SW 1271 (cell line): ENCODE results near the gene LEPROT.
"Not testable (repeated sequence)": the region's sequence is repeated elsewhere in the genome, so short reads cannot be mapped to it uniquely, and the experiment has no call there.

Experiments used
- DNase-seq, 2 experiments: peaks; one replicate each; lab custom pipeline; 2025; lab: John Stamatoyannopoulos, UW

The LEPROT gene

GRCh38 chr1:65420590-65421350 lies at the start of gene LEPROT, which contains the start of gene LEPR:
LEPROT (plus strand) TSS chr1:65420668; CDS start chr1:65420725, 57 bp downstream.
LEPR (plus strand) TSS chr1:65420668; CDS start chr1:65565566, 144,898 bp downstream.
- no peak for DNase-seq

GRCh38 chr1:65371544-65371943 lies 48.9 kb upstream of the LEPROT start:
- DNase-seq: no peak

GRCh38 chr1:65372557-65372956 lies 47.9 kb upstream of the LEPROT start:
- DNase-seq: no peak

GRCh38 chr1:65377496-65378246 lies 42.8 kb upstream of the LEPROT start:
- DNase-seq: no peak

GRCh38 chr1:65378247-65378946 lies 42.1 kb upstream of the LEPROT start:
- DNase-seq: no peak

- DNase-seq: not testable (repeated sequence)
Measured at GRCh38 chr1:65384426-65384825, 36.0 kb upstream of the LEPROT start.

- no peak for DNase-seq
Measured at GRCh38 chr1:65386439-65386838, 34.0 kb upstream of the LEPROT start.

- no peak for DNase-seq
Measured at GRCh38 chr1:65387821-65388220, 32.6 kb upstream of the LEPROT start.

GRCh38 chr1:65388908-65389695 lies 31.4 kb upstream of the LEPROT start:
- DNase-seq: no peak

- no peak for DNase-seq
Measured at GRCh38 chr1:65392497-65392896, 28.0 kb upstream of the LEPROT start.

- DNase-seq: no peak
Measured at GRCh38 chr1:65393347-65393746, 27.1 kb upstream of the LEPROT start.

GRCh38 chr1:65393928-65394327 lies 26.5 kb upstream of the LEPROT start:
- no peak for DNase-seq

GRCh38 chr1:65395887-65396612 lies 24.4 kb upstream of the LEPROT start:
- DNase-seq: no peak

GRCh38 chr1:65398083-65398482 lies 22.4 kb upstream of the LEPROT start:
- no peak for DNase-seq

GRCh38 chr1:65399003-65399402 lies 21.5 kb upstream of the LEPROT start:
- DNase-seq: no peak

- DNase-seq: no peak
Measured at GRCh38 chr1:65401612-65402011, 18.9 kb upstream of the LEPROT start.

- DNase-seq: no peak
Measured at GRCh38 chr1:65404941-65405340, 15.5 kb upstream of the LEPROT start.

- DNase-seq: no peak
Measured at GRCh38 chr1:65407877-65408276, 12.6 kb upstream of the LEPROT start.

GRCh38 chr1:65409314-65409713 lies 11.2 kb upstream of the LEPROT start:
- DNase-seq: no peak

GRCh38 chr1:65409816-65410326 lies 10.6 kb upstream of the LEPROT start:
- no peak for DNase-seq
